DMS79 treated with DMSO at 0.1 percent for 48 hours (cell line): ENCODE results near the gene SEMA5B.

ENCODE experiments used
- DNase-seq: peaks from one replicate; lab custom pipeline; 2025; lab: John Stamatoyannopoulos, UW

SEMA5B gene

GRCh38 chr3:122944671-122945161 lies 82.8 kb downstream of the SEMA5B start:
- peak; percentile 61 for DNase-seq

- no peak for DNase-seq
Measured at GRCh38 chr3:122943828-122944190, 83.8 kb downstream of the SEMA5B start.

GRCh38 chr3:122942937-122943827 lies 84.4 kb downstream of the SEMA5B start:
- DNase-seq = no peak

- DNase-seq = no peak
Measured at GRCh38 chr3:122942239-122942638, 85.3 kb downstream of the SEMA5B start.

GRCh38 chr3:122941228-122942206 lies 86.0 kb downstream of the SEMA5B start:
- DNase-seq = no peak

GRCh38 chr3:122940628-122941086 lies 86.9 kb downstream of the SEMA5B start:
- no peak for DNase-seq

- DNase-seq = no peak
Measured at GRCh38 chr3:122938783-122939425, 88.7 kb downstream of the SEMA5B start.

GRCh38 chr3:122937745-122938144 lies 89.8 kb downstream of the SEMA5B start:
- DNase-seq = no peak

- DNase-seq = peak; percentile 36
Measured at GRCh38 chr3:122936986-122937385, 90.6 kb downstream of the SEMA5B start.

- DNase-seq = peak; percentile 54
Measured at GRCh38 chr3:122936335-122936734, 91.2 kb downstream of the SEMA5B start.

GRCh38 chr3:122934251-122934650 lies 93.3 kb downstream of the SEMA5B start:
- DNase-seq = no peak

GRCh38 chr3:122932251-122932967 lies 95.2 kb downstream of the SEMA5B start:
- DNase-seq = no peak

- no peak for DNase-seq
Measured at GRCh38 chr3:122931636-122932035, 95.9 kb downstream of the SEMA5B start.

- DNase-seq = no peak
Measured at GRCh38 chr3:122930063-122930997, 97.2 kb downstream of the SEMA5B start.

- DNase-seq = no peak
Measured at GRCh38 chr3:122929188-122930062, 98.1 kb downstream of the SEMA5B start.

GRCh38 chr3:122928396-122929187 lies 99.0 kb downstream of the SEMA5B start:
- no peak for DNase-seq

GRCh38 chr3:122927726-122928125 lies 99.8 kb downstream of the SEMA5B start:
- DNase-seq = no peak

GRCh38 chr3:122926811-122927210 lies 100.8 kb downstream of the SEMA5B start:
- no peak for DNase-seq
